K562 (cell line): Measurements from ENCODE around the gene PEX10. TPM values are rescaled to one million over a fixed set of nuclear protein-coding genes. Genes with fewer than 3 reads are reported as not detected.
A peak's percentile ranks its signal among the peaks of the same experiment; 100 is the strongest.

ENCODE experiments used
- ATAC-seq: fragments of 200-7000 bp; cut with Tn5 transposase; 3 replicates; pipeline ENCODE4 v1.9.1; 2020; ENCODE audit warnings: moderate library complexity
- BruUV-seq: library from RNA; stranded (reverse); fragments of 400-500 nt; replicated peaks from 2 replicates; lab custom pipeline; 2021; lab: Mats Ljungman, UMichigan
- CTCF ChIA-PET: fragments of 300-600 bp; formaldehyde crosslinking; extraction: SDS; loops from one replicate; lab custom pipeline; 2021; ENCODE audit warnings: low intra/inter-chr PET ratio; lab: Yijun Ruan, JAX
- POLR2A ChIA-PET: fragments of 300-600, 350-650 bp; sonication (Branson Sonifier 250); formaldehyde crosslinking; extraction: SDS; loops from one replicate; lab custom pipeline; 2021; ENCODE audit warnings: antibody characterized with exemption, inconsistent platforms; lab: Yijun Ruan, JAX
- DNase-seq, 4 experiments: peaks; one replicate each; pipeline versions ENCODE4 v3.0.0 to v3.0.0-alpha.2; 2011 to 2018; ENCODE audit warnings: low spot score in 3 of 4, mixed read lengths in 3 of 4; ENCODE audit errors: extremely low read depth in 1 of 4
- FAIRE-seq: peaks from 2 replicates; lab custom pipeline; 2011; peaks lifted over from hg19 to GRCh38; lab: Jason Lieb, UNC
- H2AFZ ChIP-seq: 2 replicates; pipeline ENCODE4 v1.6.0; 2011; ENCODE audit warnings: low read depth, low read length, control low read depth, inconsistent platforms
- H3K27ac ChIP-seq: fragments of 200-600 bp; 3 replicates; pipeline ENCODE4 v1.8.0; 2011; ENCODE audit warnings: low read depth, mild to moderate bottlenecking, control low read depth, inconsistent platforms, low read length, moderate library complexity, mixed read lengths; ENCODE audit errors: extremely low read depth
- H3K27me3 ChIP-seq, 2 experiments: fragments of 300-600 bp in 1 of 2; 2 replicates in 1 of 2; 3 replicates in 1 of 2; pipeline versions ENCODE4 v1.6.0 to v1.8.0; 2011; ENCODE audit warnings: inconsistent platforms in 2 of 2, low read length in 2 of 2, mild to moderate bottlenecking in 1 of 2, mixed read lengths in 1 of 2, moderate library complexity in 1 of 2; ENCODE audit not compliant: control insufficient read depth in 2 of 2, insufficient read depth in 2 of 2
- H3K36me3 ChIP-seq: fragments of 300-600 bp; 3 replicates; pipeline ENCODE4 v1.8.0; 2011; ENCODE audit warnings: mild to moderate bottlenecking, low read length, inconsistent platforms; ENCODE audit not compliant: control insufficient read depth, insufficient read depth
- H3K4me1 ChIP-seq, 2 experiments: fragments of 200-600 bp in 1 of 2; replicated peaks in 1 of 2; 2 replicates in 1 of 2; 3 replicates in 1 of 2; pipeline versions ENCODE4 v1.5.1 to v1.8.0; 2011; ENCODE audit warnings: inconsistent platforms in 2 of 2, low read length in 2 of 2, mild to moderate bottlenecking in 1 of 2, mixed read lengths in 1 of 2, moderate library complexity in 1 of 2; ENCODE audit not compliant: control insufficient read depth in 2 of 2, insufficient read depth in 2 of 2
- H3K4me2 ChIP-seq: 2 replicates; pipeline ENCODE4 v1.6.1; 2011; ENCODE audit warnings: low read length, control low read depth, inconsistent platforms, mixed read lengths; ENCODE audit not compliant: insufficient read depth
- H3K4me3 ChIP-seq: fragments of 200-600 bp; sonication (generic), shearing (Covaris generic); 2 replicates; pipeline ENCODE4 v1.5.1; 2016; ENCODE audit warnings: control low read depth, inconsistent platforms
- H3K79me2 ChIP-seq: fragments of 200-600 bp; 3 replicates; pipeline ENCODE4 v1.8.0; 2011; ENCODE audit warnings: low read length, inconsistent platforms; ENCODE audit not compliant: control insufficient read depth, insufficient read depth
- H3K9ac ChIP-seq, 2 experiments: 2 replicates each; pipeline versions ENCODE4 v1.6.0 to v1.6.1; 2011; ENCODE audit warnings: low read depth in 2 of 2, low read length in 2 of 2, control low read depth in 1 of 2, inconsistent platforms in 1 of 2, mild to moderate bottlenecking in 1 of 2, mixed read lengths in 1 of 2; ENCODE audit not compliant: insufficient read depth in 1 of 2
- H3K9me1 ChIP-seq: one replicate; pipeline ENCODE4 v1.6.0; 2011; ENCODE audit warnings: inconsistent platforms, mild to moderate bottlenecking, low read length, moderate library complexity; ENCODE audit not compliant: control insufficient read depth, insufficient read depth
- H3K9me3 ChIP-seq: replicated peaks from 2 replicates; pipeline ENCODE4 v1.5.1; 2011; ENCODE audit warnings: low read depth, low read length, inconsistent platforms; ENCODE audit not compliant: control insufficient read depth, insufficient read depth
- H4K20me1 ChIP-seq: replicated peaks from 2 replicates; pipeline ENCODE4 v1.6.1; 2011; ENCODE audit warnings: low read length, inconsistent platforms, mixed read lengths; ENCODE audit not compliant: control insufficient read depth, insufficient read depth
- ARID1B ChIP-seq: fragments of 450-650 bp; IDR thresholded peaks from 2 replicates; pipeline ENCODE4 v1.6.1; 2016; ENCODE audit warnings: antibody characterized with exemption, mild to moderate bottlenecking, inconsistent platforms
- ATF4 ChIP-seq: fragments of 450-650 bp; formaldehyde crosslinking; IDR thresholded peaks from 2 replicates; pipeline ENCODE4 v1.4.0; 2022; ENCODE audit warnings: mild to moderate bottlenecking, moderate library complexity
- DNMT1 ChIP-seq: fragments of 450-650 bp; IDR thresholded peaks from 2 replicates; pipeline ENCODE4 v1.6.1; 2016; ENCODE audit warnings: antibody characterized with exemption, mild to moderate bottlenecking
- GTF2A2 ChIP-seq: IDR thresholded peaks from 2 replicates; pipeline ENCODE4 v1.6.1; 2016; ENCODE audit warnings: mild to moderate bottlenecking, missing genetic modification characterization, missing compliant biosample characterization
- GTF2F1 ChIP-seq: IDR thresholded peaks from 2 replicates; pipeline ENCODE4 v1.6.1; 2011; ENCODE audit warnings: low read depth, low read length, improper control_type of control experiment
- KDM4B ChIP-seq, 2 experiments: fragments of 450-650 bp in 1 of 2; sonication (generic) in 1 of 2; IDR thresholded peaks; 2 replicates each; pipeline ENCODE4 v1.6.1; 2016 to 2017; ENCODE audit warnings: borderline replicate concordance in 2 of 2, antibody characterized with exemption in 1 of 2, low read depth in 1 of 2, mild to moderate bottlenecking in 1 of 2
- SNIP1 ChIP-seq: fragments of 450-650 bp; IDR thresholded peaks from 2 replicates; pipeline ENCODE4 v1.7.1; 2017; ENCODE audit warnings: low read depth, mild to moderate bottlenecking
- SPI1 ChIP-seq: IDR thresholded peaks from 2 replicates; pipeline ENCODE4 v1.6.1; 2011; ENCODE audit warnings: low read depth, low read length, control low read depth, borderline replicate concordance
- THRB ChIP-seq: fragments of 450-650 bp; formaldehyde crosslinking; conservative IDR thresholded peaks from 2 replicates; pipeline ENCODE4 v1.4.0; 2022; ENCODE audit warnings: mild to moderate bottlenecking, missing genetic modification characterization
- TRIM24 ChIP-seq, 2 experiments: fragments of 450-650 bp; IDR thresholded peaks; 2 replicates each; pipeline ENCODE4 v1.6.1; 2016
- ZBTB1 ChIP-seq: sonication (generic); formaldehyde crosslinking; IDR thresholded peaks from 2 replicates; pipeline ENCODE4 v1.8.1; 2023; ENCODE audit warnings: missing genetic modification reagents, low read depth, mild to moderate bottlenecking, borderline replicate concordance
- ZNF24 ChIP-seq: fragments of 450-650 bp; IDR thresholded peaks from 2 replicates; pipeline ENCODE4 v1.6.1; 2016
- ZNF263 ChIP-seq: sonication (generic); formaldehyde crosslinking; IDR thresholded peaks from 2 replicates; pipeline ENCODE4 v1.8.0; 2022; ENCODE audit warnings: mild to moderate bottlenecking, missing genetic modification reagents, borderline replicate concordance
- WGBS: fragments of 100-300 bp; shearing (Covaris generic); methylation state at CpG from one replicate; pipeline ENCODE4 v1.1.6; 2016; ENCODE audit warnings: low coverage, mixed read lengths; ENCODE audit not compliant: insufficient coverage; ENCODE audit errors: missing lambda C conversion rate; 5-methylcytosine and 5-hydroxymethylcytosine counted together
- in situ Hi-C: fragments of 300-500 bp; cut with MboI; formaldehyde crosslinking; loops from 4 replicates; pipeline ENCODE4 v1.15.0; 2018; ENCODE audit warnings: inconsistent platforms, mixed read lengths
- intact Hi-C: fragments of 100-400 bp; cut with micrococcal nuclease; formaldehyde crosslinking; loops from 2 replicates; pipeline ENCODE4 v1.14.2; 2022
- polyA plus RNA-seq, 8 experiments: library from polyadenylated mRNA; depleted of rRNA in 4 of 8; stranded (reverse) in 5 of 8; unstranded in 3 of 8; fragments of >200 nt; fragmentation: Nextera tagmentation in 2 of 8; fragmentation: Illumina TruSeq in 1 of 8; extraction: Ambion mirVana in 2 of 8; extraction: Trizol in 1 of 8; gene quantifications; 2 replicates each; pipeline versions ENCODE4 v1.2.1 to v1.2.3, GENCODE V29; 2011 to 2014; ENCODE audit warnings: inconsistent platforms in 1 of 8, missing spikeins in 1 of 8
- total RNA-seq, 7 experiments: library from RNA; depleted of rRNA in 6 of 7; stranded (reverse); fragments of >200 nt in 6 of 7; fragmentation: Illumina TruSeq in 2 of 7; extraction: Trizol in 2 of 7; gene quantifications; 2 replicates each; pipeline versions ENCODE4 v1.2.1 to v1.2.3, GENCODE V29; 2011 to 2021; ENCODE audit warnings: low replicate concordance in 1 of 7

PEX10 gene
- total and polyA plus RNA-seq, 9 of the 15 experiments (the other 6 are each of a cell fraction or from before 2014, with no cell fraction given): 0.03 to 26.2 (median 8.7) TPM

DNA sequence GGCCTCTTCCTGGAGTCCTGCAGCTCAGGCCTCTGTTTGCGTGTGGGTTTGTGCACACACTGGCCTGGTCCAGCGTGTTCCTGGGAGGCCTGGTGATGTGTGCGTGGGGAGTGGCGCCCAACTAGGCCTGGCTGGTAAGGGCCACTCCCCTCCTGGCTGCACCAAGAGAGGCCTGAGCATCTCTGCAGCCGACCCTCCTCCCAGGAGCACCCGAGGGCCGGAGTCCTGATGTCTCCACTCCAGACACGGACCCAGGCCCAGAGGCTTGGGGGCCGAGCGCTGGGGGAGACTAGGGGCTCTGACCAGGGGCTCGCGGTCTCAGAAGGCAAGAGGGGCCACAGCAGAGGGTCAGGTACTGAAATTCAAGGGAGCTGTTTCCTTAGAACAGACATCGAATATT, 54.3 kb downstream of the PEX10 start:
- in situ Hi-C loops: no loop called here
- Histone ChIP-seq H3K9me1 (no peaks in the 10 kb centered on the region), H2AFZ (no peak overlapping the region), H3K27ac (no peak overlapping the region), H4K20me1 (peaks cover 5% of the 10 kb centered on the region), H3K4me3 (no peak overlapping the region), H3K4me1 (peaks cover 0 to 27% of the 10 kb centered on the region in 2 experiments; a peak in 1 of 5 replicates), H3K9ac (no peak overlapping the region), H3K4me2 (no peak overlapping the region)
- BruUV-seq: no TSS peak
- no peak for DNase-seq
- TF ChIP-seq ZNF24: no peak
- TF ChIP-seq ZNF263 (CRISPR knock-in tag): peak; percentile 53
- TF ChIP-seq, all 486 proteins: peak for 1
- ATAC-seq: no peak
- no peak for FAIRE-seq
- POLR2A ChIA-PET: interaction anchor here (0.5 to 1.6 kb wide), 5 partner anchors 23 to 182 kb away, joined by 3 to 4 read pairs (median 4); partner anchors contain the start of gene PANK4
- CTCF ChIA-PET: no interaction called here
- Histone ChIP-seq H3K36me3 (no peaks in the 10 kb centered on the region), H3K9me3 (no peaks in the 10 kb centered on the region; the same call in 1 of the 2 replicates), H3K79me2 (no peaks in the 10 kb centered on the region), H3K27me3 (peaks cover 76 to 82% of the 10 kb centered on the region in 2 experiments)
- WGBS: 8% methylated on average over 13 of the region's 13 CpGs
- intact Hi-C loops: no loop called here

GRCh38 chr1:2356911-2357845, 55.2 kb downstream of the PEX10 start:
- in situ Hi-C loops: no loop called here
- Histone ChIP-seq H3K27ac (no peak overlapping the region), H3K4me2 (no peak overlapping the region), H3K9ac (no peak overlapping the region; a peak in 1 of 4 replicates), H3K9me1 (no peaks in the 10 kb centered on the region), H4K20me1 (peaks cover 5% of the 10 kb centered on the region), H2AFZ (no peak overlapping the region), H3K79me2 (no peaks in the 10 kb centered on the region), H3K27me3 (peaks cover 84 to 91% of the 10 kb centered on the region in 2 experiments), H3K4me3 (no peak overlapping the region), H3K4me1 (peaks cover 0 to 32% of the 10 kb centered on the region in 2 experiments; a peak in 1 of 5 replicates), H3K36me3 (no peaks in the 10 kb centered on the region), H3K9me3 (no peaks in the 10 kb centered on the region)
- 6% methylated on average over 30 of the region's 37 CpGs for WGBS
- BruUV-seq: no TSS peak
- intact Hi-C loops: no loop called here
- ATAC-seq: no peak
- CTCF ChIA-PET: no interaction called here
- POLR2A ChIA-PET: interaction anchor here (0.6 to 0.8 kb wide), 4 partner anchors 48 to 181 kb away, joined by 3 to 4 read pairs (median 4); partner anchors contain the start of gene PANK4
- no peak for FAIRE-seq
- no peak for DNase-seq
- TF ChIP-seq THRB (CRISPR knock-in tag) (no peak), TRIM24 (IDR thresholded peaks at IDR 0.05) (no peak), SPI1 (no peak), ARID1B (no peak), KDM4B (IDR thresholded peaks at IDR 0.05; ENCODE audit: borderline replicate concordance in 2 of 2, low read depth in 1 of 2) (no peak), SNIP1 (no peak), DNMT1 (no peak), GTF2F1 (no peak), ZBTB1 (no peak), ATF4 (no peak), GTF2A2 (tag) (no peak)
